Spleen (tissue), 11 donors: Measurements from ENCODE around the gene KCNK6. TPM values are rescaled to one million over a fixed set of nuclear protein-coding genes. Genes with fewer than 3 reads are reported as not detected.

Experiments used
- DNase-seq: peaks from one replicate; pipeline ENCODE4 v3.0.0-alpha.2; 2020
- H3K27ac ChIP-seq, 8 donors: fragments of 200-600 bp; sonication (generic) in 7 of 8; 1 replicate in 4 of 8; 2 replicates in 4 of 8; pipeline versions ENCODE4 v1.5.0 to v1.8.0; 2016 to 2021; ENCODE audit warnings: inconsistent platforms in 4 of 8, mild to moderate bottlenecking in 4 of 8, moderate library complexity in 1 of 8
- H3K27me3 ChIP-seq, 7 donors: fragments of 200-600 bp; sonication (generic) in 6 of 7; replicated peaks in 1 of 7; 1 replicate in 4 of 7; 2 replicates in 3 of 7; pipeline versions ENCODE4 v1.5.0 to v1.8.0; 2016 to 2021; ENCODE audit warnings: inconsistent platforms in 3 of 7, mild to moderate bottlenecking in 1 of 7
- H3K36me3 ChIP-seq, 6 donors: fragments of 200-600 bp; sonication (generic) in 5 of 6; 1 replicate in 4 of 6; 2 replicates in 2 of 6; pipeline versions ENCODE4 v1.5.0 to v1.8.0; 2016 to 2021; ENCODE audit warnings: inconsistent platforms in 2 of 6
- H3K4me1 ChIP-seq, 6 donors: fragments of 200-600 bp; sonication (generic) in 5 of 6; 1 replicate in 3 of 6; 2 replicates in 3 of 6; pipeline versions ENCODE4 v1.5.0 to v1.8.0; 2016 to 2021; ENCODE audit warnings: inconsistent platforms in 3 of 6
- H3K4me3 ChIP-seq, 8 donors: fragments of 200-600 bp; sonication (generic) in 7 of 8; 1 replicate in 4 of 8; 2 replicates in 4 of 8; pipeline versions ENCODE4 v1.5.0 to v1.8.0; 2016 to 2021; ENCODE audit warnings: inconsistent platforms in 4 of 8, mild to moderate bottlenecking in 4 of 8, moderate library complexity in 2 of 8
- H3K9me3 ChIP-seq, 8 donors: fragments of 200-600 bp; sonication (generic) in 7 of 8; 1 replicate in 4 of 8; 2 replicates in 4 of 8; pipeline versions ENCODE4 v1.5.0 to v1.8.0; 2016 to 2021; ENCODE audit warnings: inconsistent platforms in 4 of 8
- CTCF ChIP-seq, 11 experiments: fragments of 200-600 bp in 7 of 11; fragments of 450-650 bp in 4 of 11; sonication (generic) in 4 of 11; IDR thresholded peaks in 8 of 11; conservative IDR thresholded peaks in 3 of 11; 1 replicate in 7 of 11; 2 replicates in 4 of 11; pipeline versions ENCODE4 v1.4.0 to v1.8.0; 2016 to 2021; ENCODE audit warnings: antibody characterized with exemption in 11 of 11, inconsistent platforms in 4 of 11, mild to moderate bottlenecking in 1 of 11
- POLR2A ChIP-seq, 3 donors: fragments of 450-650 bp; IDR thresholded peaks; one replicate each; pipeline ENCODE4 v1.5.1; 2017; ENCODE audit warnings: antibody characterized with exemption in 3 of 3, mild to moderate bottlenecking in 1 of 3
- POLR2AphosphoS5 ChIP-seq, 3 donors: sonication (generic); formaldehyde crosslinking; IDR thresholded peaks; one replicate each; pipeline ENCODE4 v1.5.1; 2017; ENCODE audit warnings: antibody characterized with exemption in 3 of 3
- WGBS, 5 donors: extraction: QIAGEN DNeasy Blood & Tissue Kit in 3 of 5; methylation state at CpG; one replicate each; pipeline versions ENCODE4 v1.1.5 to v1.1.7; 2013 to 2018; 5-methylcytosine and 5-hydroxymethylcytosine counted together
- intact Hi-C: fragments of 100-400 bp; cut with DNase I; formaldehyde crosslinking; loops from one replicate; pipeline ENCODE4 v1.15.0; 2023; ENCODE audit warnings: low total_unique reads
- polyA plus RNA-seq, 3 donors: library from polyadenylated mRNA; stranded (reverse); fragments of 200-250 nt; gene quantifications; one replicate each; pipeline ENCODE4 v1.2.1, GENCODE V29; 2013
- total RNA-seq, 7 donors: library from RNA; depleted of rRNA in 3 of 7; stranded (reverse); fragments of >200 nt in 3 of 7; fragmentation: NEBNext Ultra II Directional in 4 of 7; extraction: Animal tissue kit (Norgen Biotek cat#: 25700) in 4 of 7; gene quantifications; one replicate each; pipeline versions ENCODE4 v1.1.0 to v1.2.1, GENCODE V29; 2016 to 2021
- donor health status: healthy with polysubstance abuse.
- donor health status: DM: no; HTN: no; CAD: no; lungs with moderate emphysema.
- donor health status: DM: no; HTN: no; CAD: no.
- donor health status: Bipolar disorder and iron deficiency.
- donor health status: healthy.
- donor health status: DM: no; HTN: no; CAD: no.
- donor health status: DM: yes; HTN: yes; CAD: no.

The KCNK6 gene
- total and polyA plus RNA-seq, 10 donors = 3.8 to 25.9 (median 13.6) TPM

- H3K27ac ChIP-seq = peak overlapping the region; percentile 21 to 84 (median 76)
- 46 to 79% (median 60%) methylated on average over 2 of the region's 2 CpGs for WGBS, 5 donors
These were observed 40.9 kb upstream of the KCNK6 start for GRCh38 chr19:38278751-38279150.

GRCh38 chr19:38280030-38280921 lies 39.4 kb upstream of the KCNK6 start:
- peak in 2 of 3 donors; percentile 46 to 48 for TF ChIP-seq POLR2AphosphoS5 (IDR thresholded peaks at IDR 0.05)
- TF ChIP-seq POLR2A (IDR thresholded peaks at IDR 0.05) = no peak
- TF ChIP-seq CTCF (IDR thresholded peaks at IDR 0.05 in 8 of 11, conservative IDR thresholded peaks at IDR 0.05 in 3 of 11) = no peak
- Histone ChIP-seq H3K4me1 (peaks cover 34 to 97% (median 72%) of the 10 kb centered on the region in 6 donors), H3K27ac (peak overlapping the region; percentile 23 to 82 (median 75)), H3K4me3 (no peak overlapping the region), H3K27me3 (no peaks in the 10 kb centered on the region), H3K9me3 (no peaks in the 10 kb centered on the region), H3K36me3 (peaks cover 0 to 30% (median 0%) of the 10 kb centered on the region in 6 donors)
- no peak for DNase-seq
- intact Hi-C loops = no loop called here
- 72 to 82% (median 73%) methylated on average over 17 of the region's 17 CpGs for WGBS, 5 donors

More at GRCh38 chr19:38278751-38279150, 40.9 kb upstream of the KCNK6 start:
- peaks cover 35 to 97% (median 72%) of the 10 kb centered on the region in 6 donors for H3K4me1 ChIP-seq
- H3K4me3 ChIP-seq = no peak overlapping the region
- intact Hi-C loops = no loop called here
- no peaks in the 10 kb centered on the region for H3K9me3 ChIP-seq
- H3K27me3 ChIP-seq = no peaks in the 10 kb centered on the region
- H3K36me3 ChIP-seq = peaks cover 0 to 16% (median 0%) of the 10 kb centered on the region in 6 donors
- TF ChIP-seq POLR2AphosphoS5 (IDR thresholded peaks at IDR 0.05) = no peak
- TF ChIP-seq POLR2A (IDR thresholded peaks at IDR 0.05) = no peak
- no peak for TF ChIP-seq CTCF (IDR thresholded peaks at IDR 0.05 in 8 of 11, conservative IDR thresholded peaks at IDR 0.05 in 3 of 11)
- DNase-seq = no peak

GRCh38 chr19:38281811-38282566 lies 37.7 kb upstream of the KCNK6 start:
- no peaks in the 10 kb centered on the region for H3K9me3 ChIP-seq
- intact Hi-C loops = no loop called here
- peaks cover 0 to 47% (median 0%) of the 10 kb centered on the region in 6 donors for H3K36me3 ChIP-seq
- H3K4me1 ChIP-seq = peaks cover 29 to 93% (median 69%) of the 10 kb centered on the region in 6 donors
- WGBS, 5 donors = 65 to 74% (median 73%) methylated on average over 7 of the region's 7 CpGs
- H3K4me3 ChIP-seq = no peak overlapping the region
- TF ChIP-seq CTCF (IDR thresholded peaks at IDR 0.05 in 8 of 11, conservative IDR thresholded peaks at IDR 0.05 in 3 of 11) (no peak), POLR2A (IDR thresholded peaks at IDR 0.05) (no peak), POLR2AphosphoS5 (IDR thresholded peaks at IDR 0.05) (no peak)
- H3K27ac ChIP-seq = peak overlapping the region in 7 of 8 donors; percentile 16 to 82 (median 76)
- no peak for DNase-seq
- no peaks in the 10 kb centered on the region for H3K27me3 ChIP-seq
